ENCODE data around the gene KIF26B.

DNA sequence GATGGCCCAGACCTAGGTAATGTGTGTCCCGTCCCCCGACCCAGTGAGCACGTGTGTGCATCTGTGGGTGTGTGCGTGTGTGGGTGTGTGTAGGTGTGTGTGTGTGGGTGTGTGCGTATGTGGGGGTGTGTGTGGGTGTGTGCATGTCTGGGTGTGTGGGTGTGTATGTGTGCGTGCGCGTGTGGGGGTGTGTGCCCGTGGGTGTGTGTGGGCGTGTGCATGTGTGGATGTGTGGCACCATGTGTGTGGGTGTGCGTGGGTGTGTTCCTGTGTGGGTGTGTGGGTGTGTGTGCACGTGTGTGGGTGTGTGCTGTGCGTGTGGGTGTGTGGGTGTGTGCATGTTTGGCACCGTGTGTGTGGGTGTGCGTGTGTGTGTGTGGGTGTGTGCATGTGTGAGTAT, 309.5 kb downstream of the KIF26B start:
- TF ChIP-seq EZH2phosphoT487 (IDR thresholded peaks at IDR 0.05; ENCODE audit: unreplicated experiment) (no peak), POLR2AphosphoS5 (IDR thresholded peaks at IDR 0.05; ENCODE audit: low read depth) (no peak), EZH2 (IDR thresholded peaks at IDR 0.05; ENCODE audit: low read depth, unreplicated experiment) (no peak), CREB1 (CRISPR knock-in tag; IDR thresholded peaks at IDR 0.05; ENCODE audit: low read depth) (no peak), ZNF114 (CRISPR knock-in tag; IDR thresholded peaks at IDR 0.05) (no peak), STAT1 (IDR thresholded peaks at IDR 0.05; ENCODE audit: unreplicated experiment) (no peak), JUNB (IDR thresholded peaks at IDR 0.05; ENCODE audit: unreplicated experiment) (no peak)
- TF ChIP-seq, protein P1, sequence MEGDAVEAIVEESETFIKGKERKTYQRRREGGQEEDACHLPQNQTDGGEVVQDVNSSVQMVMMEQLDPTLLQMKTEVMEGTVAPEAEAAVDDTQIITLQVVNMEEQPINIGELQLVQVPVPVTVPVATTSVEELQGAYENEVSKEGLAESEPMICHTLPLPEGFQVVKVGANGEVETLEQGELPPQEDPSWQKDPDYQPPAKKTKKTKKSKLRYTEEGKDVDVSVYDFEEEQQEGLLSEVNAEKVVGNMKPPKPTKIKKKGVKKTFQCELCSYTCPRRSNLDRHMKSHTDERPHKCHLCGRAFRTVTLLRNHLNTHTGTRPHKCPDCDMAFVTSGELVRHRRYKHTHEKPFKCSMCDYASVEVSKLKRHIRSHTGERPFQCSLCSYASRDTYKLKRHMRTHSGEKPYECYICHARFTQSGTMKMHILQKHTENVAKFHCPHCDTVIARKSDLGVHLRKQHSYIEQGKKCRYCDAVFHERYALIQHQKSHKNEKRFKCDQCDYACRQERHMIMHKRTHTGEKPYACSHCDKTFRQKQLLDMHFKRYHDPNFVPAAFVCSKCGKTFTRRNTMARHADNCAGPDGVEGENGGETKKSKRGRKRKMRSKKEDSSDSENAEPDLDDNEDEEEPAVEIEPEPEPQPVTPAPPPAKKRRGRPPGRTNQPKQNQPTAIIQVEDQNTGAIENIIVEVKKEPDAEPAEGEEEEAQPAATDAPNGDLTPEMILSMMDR (conservative IDR thresholded peaks at IDR 0.05; ENCODE audit: low read depth in 2 of 2) = no peak
- TF ChIP-seq, protein P2, sequence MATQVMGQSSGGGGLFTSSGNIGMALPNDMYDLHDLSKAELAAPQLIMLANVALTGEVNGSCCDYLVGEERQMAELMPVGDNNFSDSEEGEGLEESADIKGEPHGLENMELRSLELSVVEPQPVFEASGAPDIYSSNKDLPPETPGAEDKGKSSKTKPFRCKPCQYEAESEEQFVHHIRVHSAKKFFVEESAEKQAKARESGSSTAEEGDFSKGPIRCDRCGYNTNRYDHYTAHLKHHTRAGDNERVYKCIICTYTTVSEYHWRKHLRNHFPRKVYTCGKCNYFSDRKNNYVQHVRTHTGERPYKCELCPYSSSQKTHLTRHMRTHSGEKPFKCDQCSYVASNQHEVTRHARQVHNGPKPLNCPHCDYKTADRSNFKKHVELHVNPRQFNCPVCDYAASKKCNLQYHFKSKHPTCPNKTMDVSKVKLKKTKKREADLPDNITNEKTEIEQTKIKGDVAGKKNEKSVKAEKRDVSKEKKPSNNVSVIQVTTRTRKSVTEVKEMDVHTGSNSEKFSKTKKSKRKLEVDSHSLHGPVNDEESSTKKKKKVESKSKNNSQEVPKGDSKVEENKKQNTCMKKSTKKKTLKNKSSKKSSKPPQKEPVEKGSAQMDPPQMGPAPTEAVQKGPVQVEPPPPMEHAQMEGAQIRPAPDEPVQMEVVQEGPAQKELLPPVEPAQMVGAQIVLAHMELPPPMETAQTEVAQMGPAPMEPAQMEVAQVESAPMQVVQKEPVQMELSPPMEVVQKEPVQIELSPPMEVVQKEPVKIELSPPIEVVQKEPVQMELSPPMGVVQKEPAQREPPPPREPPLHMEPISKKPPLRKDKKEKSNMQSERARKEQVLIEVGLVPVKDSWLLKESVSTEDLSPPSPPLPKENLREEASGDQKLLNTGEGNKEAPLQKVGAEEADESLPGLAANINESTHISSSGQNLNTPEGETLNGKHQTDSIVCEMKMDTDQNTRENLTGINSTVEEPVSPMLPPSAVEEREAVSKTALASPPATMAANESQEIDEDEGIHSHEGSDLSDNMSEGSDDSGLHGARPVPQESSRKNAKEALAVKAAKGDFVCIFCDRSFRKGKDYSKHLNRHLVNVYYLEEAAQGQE (IDR thresholded peaks at IDR 0.05; ENCODE audit: unreplicated experiment) = no peak
- TF ChIP-seq, protein P3, sequence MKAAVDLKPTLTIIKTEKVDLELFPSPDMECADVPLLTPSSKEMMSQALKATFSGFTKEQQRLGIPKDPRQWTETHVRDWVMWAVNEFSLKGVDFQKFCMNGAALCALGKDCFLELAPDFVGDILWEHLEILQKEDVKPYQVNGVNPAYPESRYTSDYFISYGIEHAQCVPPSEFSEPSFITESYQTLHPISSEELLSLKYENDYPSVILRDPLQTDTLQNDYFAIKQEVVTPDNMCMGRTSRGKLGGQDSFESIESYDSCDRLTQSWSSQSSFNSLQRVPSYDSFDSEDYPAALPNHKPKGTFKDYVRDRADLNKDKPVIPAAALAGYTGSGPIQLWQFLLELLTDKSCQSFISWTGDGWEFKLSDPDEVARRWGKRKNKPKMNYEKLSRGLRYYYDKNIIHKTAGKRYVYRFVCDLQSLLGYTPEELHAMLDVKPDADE (IDR thresholded peaks at IDR 0.05) = no peak
